HepG2 (cell line): ENCODE measurements around the gene TNFRSF6B. TPM values are rescaled to one million over a fixed set of nuclear protein-coding genes. Genes with fewer than 3 reads are reported as not detected.
A peak's percentile ranks its signal among the peaks of the same experiment; 100 is the strongest.

Experiments used
- ASH2L ChIP-seq: fragments of 300-600, 200-600 bp; sonication (generic); IDR thresholded peaks from 2 replicates; pipeline ENCODE4 v1.7.0; 2017; ENCODE audit warnings: low read depth, mild to moderate bottlenecking, moderate library complexity, mixed read lengths, low read length; ENCODE audit not compliant: insufficient read length
- ATF7-NPFF ChIP-seq: sonication (generic); formaldehyde crosslinking; IDR thresholded peaks from 2 replicates; pipeline ENCODE4 v1.8.1; 2023; ENCODE audit warnings: mild to moderate bottlenecking, low read depth, missing genetic modification reagents, moderate library complexity
- HNRNPLL ChIP-seq: fragments of 200-400 bp; formaldehyde crosslinking; IDR thresholded peaks from 2 replicates; pipeline ENCODE4 v1.6.1; 2017; ENCODE audit warnings: mild to moderate bottlenecking, low read depth, low read length; ENCODE audit not compliant: poor library complexity, severe bottlenecking
- PAWR ChIP-seq: sonication (generic); formaldehyde crosslinking; IDR thresholded peaks from 2 replicates; pipeline ENCODE4 v1.4.0; 2020; ENCODE audit warnings: missing genetic modification reagents, mild to moderate bottlenecking, borderline replicate concordance
- PRMT3 ChIP-seq: sonication (generic); formaldehyde crosslinking; IDR thresholded peaks from 2 replicates; pipeline ENCODE4 v1.8.1; 2022; ENCODE audit warnings: low read depth, mild to moderate bottlenecking, moderate library complexity, missing genetic modification reagents, borderline replicate concordance
- SNAI1 ChIP-seq: sonication (generic); formaldehyde crosslinking; IDR thresholded peaks from 2 replicates; pipeline ENCODE4 v1.5.0; 2020; ENCODE audit warnings: mild to moderate bottlenecking, missing genetic modification reagents, borderline replicate concordance
- ZFX ChIP-seq: sonication (generic); formaldehyde crosslinking; IDR thresholded peaks from 2 replicates; pipeline ENCODE4 v1.4.0; 2020; ENCODE audit warnings: mild to moderate bottlenecking, low read depth, missing genetic modification reagents, moderate library complexity
- ZFYVE20 ChIP-seq: sonication (generic); formaldehyde crosslinking; IDR thresholded peaks from 2 replicates; pipeline ENCODE4 v1.8.0; 2023; ENCODE audit warnings: low read depth, mild to moderate bottlenecking, moderate library complexity, missing genetic modification reagents, borderline replicate concordance
- ZKSCAN5 ChIP-seq: sonication (generic); formaldehyde crosslinking; IDR thresholded peaks from 2 replicates; pipeline ENCODE4 v1.5.1; 2020; ENCODE audit warnings: mild to moderate bottlenecking, missing genetic modification reagents
- ZNF138 ChIP-seq: sonication (generic); formaldehyde crosslinking; IDR thresholded peaks from 2 replicates; pipeline ENCODE4 v1.5.0; 2020; ENCODE audit warnings: mild to moderate bottlenecking, low read depth, missing genetic modification reagents
- ZNF761 ChIP-seq: sonication (generic); formaldehyde crosslinking; conservative IDR thresholded peaks from 2 replicates; pipeline ENCODE4 v1.4.0; 2020; ENCODE audit warnings: mild to moderate bottlenecking, missing genetic modification reagents
- polyA plus RNA-seq, 8 experiments: library from polyadenylated mRNA; depleted of rRNA in 3 of 8; stranded (reverse) in 7 of 8; unstranded in 1 of 8; fragments of >200 nt; fragmentation: Illumina TruSeq in 4 of 8; extraction: Trizol in 4 of 8; gene quantifications; 2 replicates each; pipeline versions ENCODE4 v1.2.1 to v1.2.3, GENCODE V29; 2011 to 2016; ENCODE audit warnings: low read depth in 4 of 8, missing spikeins in 1 of 8, mixed read lengths in 1 of 8; ENCODE audit not compliant: insufficient read depth in 1 of 8
- total RNA-seq, 5 experiments: library from RNA; depleted of rRNA; stranded (reverse); fragments of >200 nt; fragmentation: Illumina TruSeq; extraction: Trizol; gene quantifications; 2 replicates each; pipeline ENCODE4 v1.2.3, GENCODE V29; 2016; ENCODE audit warnings: low read depth in 1 of 5
- TF ChIP-seq, protein P1 (sequence below): sonication (generic); formaldehyde crosslinking; IDR thresholded peaks from 2 replicates; pipeline ENCODE4 v1.5.0; 2020; ENCODE audit warnings: mild to moderate bottlenecking, missing genetic modification reagents
- TF ChIP-seq, protein P2 (sequence below): sonication (generic); formaldehyde crosslinking; IDR thresholded peaks from 2 replicates; pipeline ENCODE4 v1.4.0; 2020; ENCODE audit warnings: low read depth, mild to moderate bottlenecking, missing genetic modification reagents
- TF ChIP-seq, protein P3 (sequence below): IDR thresholded peaks from 2 replicates; pipeline ENCODE4 v1.6.1; 2016; ENCODE audit warnings: low read depth, missing genetic modification reagents, missing compliant biosample characterization
- TF ChIP-seq, protein P4 (sequence below): sonication (generic); formaldehyde crosslinking; IDR thresholded peaks from 2 replicates; pipeline ENCODE4 v1.8.0; 2022; ENCODE audit warnings: missing genetic modification reagents, mild to moderate bottlenecking, borderline replicate concordance

The TNFRSF6B gene
- total and polyA plus RNA-seq, 2 of the 13 experiments (the other 11 are each of a cell fraction or from before 2014, with no cell fraction given): 0.24 TPM; not detected in 1

DNA sequence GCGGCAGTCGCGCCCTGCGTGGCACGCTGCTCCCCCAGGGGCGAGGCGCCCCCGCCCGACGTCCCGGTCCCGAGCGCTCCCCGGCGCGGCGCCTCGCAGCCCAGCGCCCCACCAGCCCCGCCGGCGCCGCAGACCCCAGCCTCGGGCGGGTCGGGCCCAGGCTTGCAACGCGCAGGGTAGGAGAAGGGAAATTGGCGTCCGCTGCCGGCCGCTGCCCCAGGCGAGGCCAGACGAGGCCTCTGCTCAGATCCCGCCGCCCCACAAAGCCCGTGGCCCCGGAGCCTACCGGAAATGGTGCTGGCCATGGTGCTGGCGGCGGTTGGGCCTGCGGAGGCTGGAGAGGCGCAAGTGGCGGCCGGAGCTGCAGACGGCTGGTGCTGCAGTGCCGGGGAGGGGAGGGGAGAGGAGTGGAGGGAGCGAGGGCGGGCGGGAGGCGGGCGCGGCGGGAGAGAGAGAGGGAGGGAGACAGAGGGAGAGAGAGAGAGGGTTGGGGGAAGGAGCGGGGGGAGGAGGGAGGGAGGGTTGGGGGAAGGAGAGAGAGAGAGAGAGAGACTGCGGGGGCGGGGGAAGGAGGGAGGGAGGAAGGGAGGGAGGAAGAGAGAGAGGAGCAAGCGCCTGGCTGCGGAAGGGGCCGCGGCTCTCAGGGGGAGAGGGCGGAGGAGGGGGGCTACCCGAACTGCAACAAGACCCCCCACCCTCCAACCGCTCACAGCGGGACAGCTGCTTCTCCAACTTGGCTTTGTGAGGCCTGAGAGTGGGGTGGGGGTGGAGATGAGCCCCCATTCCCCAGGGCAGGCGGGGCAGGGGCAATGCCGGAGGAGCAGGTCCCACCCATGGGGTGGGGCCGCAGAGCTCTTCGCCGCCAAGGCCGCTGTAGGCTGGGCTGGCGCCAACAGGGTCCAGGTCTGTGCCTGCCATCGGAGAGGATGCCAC, 43.1 kb upstream of the TNFRSF6B start, which contains the start of gene STMN3 (continued):
- TF ChIP-seq, protein P1, sequence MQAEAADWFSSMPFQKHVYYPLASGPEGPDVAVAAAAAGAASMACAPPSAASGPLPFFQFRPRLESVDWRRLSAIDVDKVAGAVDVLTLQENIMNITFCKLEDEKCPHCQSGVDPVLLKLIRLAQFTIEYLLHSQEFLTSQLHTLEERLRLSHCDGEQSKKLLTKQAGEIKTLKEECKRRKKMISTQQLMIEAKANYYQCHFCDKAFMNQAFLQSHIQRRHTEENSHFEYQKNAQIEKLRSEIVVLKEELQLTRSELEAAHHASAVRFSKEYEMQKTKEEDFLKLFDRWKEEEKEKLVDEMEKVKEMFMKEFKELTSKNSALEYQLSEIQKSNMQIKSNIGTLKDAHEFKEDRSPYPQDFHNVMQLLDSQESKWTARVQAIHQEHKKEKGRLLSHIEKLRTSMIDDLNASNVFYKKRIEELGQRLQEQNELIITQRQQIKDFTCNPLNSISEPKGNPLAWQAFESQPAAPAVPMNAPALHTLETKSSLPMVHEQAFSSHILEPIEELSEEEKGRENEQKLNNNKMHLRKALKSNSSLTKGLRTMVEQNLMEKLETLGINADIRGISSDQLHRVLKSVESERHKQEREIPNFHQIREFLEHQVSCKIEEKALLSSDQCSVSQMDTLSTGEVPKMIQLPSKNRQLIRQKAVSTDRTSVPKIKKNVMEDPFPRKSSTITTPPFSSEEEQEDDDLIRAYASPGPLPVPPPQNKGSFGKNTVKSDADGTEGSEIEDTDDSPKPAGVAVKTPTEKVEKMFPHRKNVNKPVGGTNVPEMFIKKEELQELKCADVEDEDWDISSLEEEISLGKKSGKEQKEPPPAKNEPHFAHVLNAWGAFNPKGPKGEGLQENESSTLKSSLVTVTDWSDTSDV (CRISPR knock-in tag): peak; percentile 97; the same call in 1 of the 2 replicates
- TF ChIP-seq PRMT3 (CRISPR knock-in tag) (peak; percentile 99), PAWR (peak; percentile 85; the same call in 1 of the 2 replicates), ZNF138 (CRISPR knock-in tag) (peak; percentile 99), ZFX (CRISPR knock-in tag) (peak; percentile 97), SNAI1 (CRISPR knock-in tag) (peak; percentile 86), ATF7-NPFF (CRISPR knock-in tag) (peak; percentile 98), ZKSCAN5 (CRISPR knock-in tag) (peak; percentile 84), ZFYVE20 (CRISPR knock-in tag) (peak; percentile 98; the same call in 1 of the 2 replicates), ZNF761 (CRISPR knock-in tag) (peak; percentile 95), HNRNPLL (peak; percentile 94), ASH2L (no peak)
- TF ChIP-seq, protein P2, sequence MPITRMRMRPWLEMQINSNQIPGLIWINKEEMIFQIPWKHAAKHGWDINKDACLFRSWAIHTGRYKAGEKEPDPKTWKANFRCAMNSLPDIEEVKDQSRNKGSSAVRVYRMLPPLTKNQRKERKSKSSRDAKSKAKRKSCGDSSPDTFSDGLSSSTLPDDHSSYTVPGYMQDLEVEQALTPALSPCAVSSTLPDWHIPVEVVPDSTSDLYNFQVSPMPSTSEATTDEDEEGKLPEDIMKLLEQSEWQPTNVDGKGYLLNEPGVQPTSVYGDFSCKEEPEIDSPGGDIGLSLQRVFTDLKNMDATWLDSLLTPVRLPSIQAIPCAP: peak; percentile 94; the same call in 1 of the 2 replicates
- TF ChIP-seq, protein P3, sequence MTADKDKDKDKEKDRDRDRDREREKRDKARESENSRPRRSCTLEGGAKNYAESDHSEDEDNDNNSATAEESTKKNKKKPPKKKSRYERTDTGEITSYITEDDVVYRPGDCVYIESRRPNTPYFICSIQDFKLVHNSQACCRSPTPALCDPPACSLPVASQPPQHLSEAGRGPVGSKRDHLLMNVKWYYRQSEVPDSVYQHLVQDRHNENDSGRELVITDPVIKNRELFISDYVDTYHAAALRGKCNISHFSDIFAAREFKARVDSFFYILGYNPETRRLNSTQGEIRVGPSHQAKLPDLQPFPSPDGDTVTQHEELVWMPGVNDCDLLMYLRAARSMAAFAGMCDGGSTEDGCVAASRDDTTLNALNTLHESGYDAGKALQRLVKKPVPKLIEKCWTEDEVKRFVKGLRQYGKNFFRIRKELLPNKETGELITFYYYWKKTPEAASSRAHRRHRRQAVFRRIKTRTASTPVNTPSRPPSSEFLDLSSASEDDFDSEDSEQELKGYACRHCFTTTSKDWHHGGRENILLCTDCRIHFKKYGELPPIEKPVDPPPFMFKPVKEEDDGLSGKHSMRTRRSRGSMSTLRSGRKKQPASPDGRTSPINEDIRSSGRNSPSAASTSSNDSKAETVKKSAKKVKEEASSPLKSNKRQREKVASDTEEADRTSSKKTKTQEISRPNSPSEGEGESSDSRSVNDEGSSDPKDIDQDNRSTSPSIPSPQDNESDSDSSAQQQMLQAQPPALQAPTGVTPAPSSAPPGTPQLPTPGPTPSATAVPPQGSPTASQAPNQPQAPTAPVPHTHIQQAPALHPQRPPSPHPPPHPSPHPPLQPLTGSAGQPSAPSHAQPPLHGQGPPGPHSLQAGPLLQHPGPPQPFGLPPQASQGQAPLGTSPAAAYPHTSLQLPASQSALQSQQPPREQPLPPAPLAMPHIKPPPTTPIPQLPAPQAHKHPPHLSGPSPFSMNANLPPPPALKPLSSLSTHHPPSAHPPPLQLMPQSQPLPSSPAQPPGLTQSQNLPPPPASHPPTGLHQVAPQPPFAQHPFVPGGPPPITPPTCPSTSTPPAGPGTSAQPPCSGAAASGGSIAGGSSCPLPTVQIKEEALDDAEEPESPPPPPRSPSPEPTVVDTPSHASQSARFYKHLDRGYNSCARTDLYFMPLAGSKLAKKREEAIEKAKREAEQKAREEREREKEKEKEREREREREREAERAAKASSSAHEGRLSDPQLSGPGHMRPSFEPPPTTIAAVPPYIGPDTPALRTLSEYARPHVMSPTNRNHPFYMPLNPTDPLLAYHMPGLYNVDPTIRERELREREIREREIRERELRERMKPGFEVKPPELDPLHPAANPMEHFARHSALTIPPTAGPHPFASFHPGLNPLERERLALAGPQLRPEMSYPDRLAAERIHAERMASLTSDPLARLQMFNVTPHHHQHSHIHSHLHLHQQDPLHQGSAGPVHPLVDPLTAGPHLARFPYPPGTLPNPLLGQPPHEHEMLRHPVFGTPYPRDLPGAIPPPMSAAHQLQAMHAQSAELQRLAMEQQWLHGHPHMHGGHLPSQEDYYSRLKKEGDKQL: peak; percentile 73; the same call in 1 of the 2 replicates
- TF ChIP-seq, protein P4, sequence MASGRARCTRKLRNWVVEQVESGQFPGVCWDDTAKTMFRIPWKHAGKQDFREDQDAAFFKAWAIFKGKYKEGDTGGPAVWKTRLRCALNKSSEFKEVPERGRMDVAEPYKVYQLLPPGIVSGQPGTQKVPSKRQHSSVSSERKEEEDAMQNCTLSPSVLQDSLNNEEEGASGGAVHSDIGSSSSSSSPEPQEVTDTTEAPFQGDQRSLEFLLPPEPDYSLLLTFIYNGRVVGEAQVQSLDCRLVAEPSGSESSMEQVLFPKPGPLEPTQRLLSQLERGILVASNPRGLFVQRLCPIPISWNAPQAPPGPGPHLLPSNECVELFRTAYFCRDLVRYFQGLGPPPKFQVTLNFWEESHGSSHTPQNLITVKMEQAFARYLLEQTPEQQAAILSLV (CRISPR knock-in tag): peak; percentile 86
